NT2/D1 (cell line): Measurements from ENCODE around the gene HS3ST6.

ENCODE experiments used
- DNase-seq: peaks from one replicate; pipeline ENCODE4 v3.0.0-alpha.2; 2011; ENCODE audit warnings: low read depth, low spot score
- H3K27me3 ChIP-seq: 2 replicates; pipeline ENCODE4 v1.6.0; 2011; ENCODE audit warnings: mild to moderate bottlenecking; ENCODE audit not compliant: insufficient read length, insufficient read depth
- H3K36me3 ChIP-seq: 2 replicates; pipeline ENCODE4 v1.6.1; 2011; ENCODE audit warnings: mild to moderate bottlenecking, low read length, mixed read lengths; ENCODE audit not compliant: insufficient read depth, insufficient read length
- H3K4me1 ChIP-seq: 2 replicates; pipeline ENCODE4 v1.5.1; 2011; ENCODE audit not compliant: insufficient read depth, insufficient read length
- H3K4me3 ChIP-seq: 2 replicates; pipeline ENCODE4 v1.5.1; 2011; ENCODE audit warnings: low read depth; ENCODE audit not compliant: insufficient read length
- H3K9ac ChIP-seq: 2 replicates; pipeline ENCODE4 v1.6.0; 2011; ENCODE audit warnings: low read depth; ENCODE audit not compliant: insufficient read length
- H3K9me3 ChIP-seq: 2 replicates; pipeline ENCODE4 v1.5.1; 2011; ENCODE audit warnings: mild to moderate bottlenecking, low read length; ENCODE audit not compliant: insufficient read depth
- SUZ12 ChIP-seq: IDR thresholded peaks from 2 replicates; pipeline ENCODE4 v1.6.1; 2011; ENCODE audit not compliant: insufficient read length, insufficient read depth; ENCODE audit errors: extremely low read depth
- YY1 ChIP-seq: IDR thresholded peaks from 2 replicates; pipeline ENCODE4 v1.6.1; 2011; ENCODE audit not compliant: insufficient read length, insufficient read depth
- ZNF274 ChIP-seq: IDR thresholded peaks from 2 replicates; pipeline ENCODE4 v1.6.1; 2011; ENCODE audit warnings: mild to moderate bottlenecking, low read depth, low read length

HS3ST6 gene

GRCh38 chr16:1919327-1919998 lies 1.2 kb upstream of the HS3ST6 start:
- Histone ChIP-seq H3K4me1 (peaks cover 50% of the 10 kb centered on the region), H3K36me3 (no peaks in the 10 kb centered on the region), H3K9me3 (no peaks in the 10 kb centered on the region), H3K27me3 (peaks cover 63% of the 10 kb centered on the region), H3K4me3 (no peak overlapping the region), H3K9ac (no peak overlapping the region)
- DNase-seq, result no peak
- TF ChIP-seq SUZ12 (no peak), YY1 (no peak), ZNF274 (no peak)

GRCh38 chr16:1917665-1918350 lies 407 bp downstream of the HS3ST6 start:
- Histone ChIP-seq H3K9ac (peak overlapping the region; percentile 74), H3K9me3 (no peaks in the 10 kb centered on the region), H3K27me3 (peaks cover 56% of the 10 kb centered on the region), H3K36me3 (no peaks in the 10 kb centered on the region), H3K4me1 (peaks cover 44% of the 10 kb centered on the region), H3K4me3 (peak overlapping the region; percentile 47)
- TF ChIP-seq ZNF274, result no peak
- TF ChIP-seq SUZ12, result peak; percentile 80
- DNase-seq, result no peak

- Histone ChIP-seq H3K9me3 (no peaks in the 10 kb centered on the region), H3K27me3 (peaks cover 51% of the 10 kb centered on the region), H3K9ac (peak overlapping the region; percentile 74), H3K4me1 (peaks cover 44% of the 10 kb centered on the region), H3K4me3 (no peak overlapping the region), H3K36me3 (no peaks in the 10 kb centered on the region)
- TF ChIP-seq ZNF274 (no peak), SUZ12 (no peak), YY1 (no peak)
- DNase-seq, result no peak
These were observed 1.1 kb downstream of the HS3ST6 start for GRCh38 chr16:1917056-1917664.

- peaks cover 49% of the 10 kb centered on the region for H3K27me3 ChIP-seq
- TF ChIP-seq ZNF274, result no peak
- TF ChIP-seq SUZ12, result no peak
- TF ChIP-seq YY1, result no peak
- H3K36me3 ChIP-seq, result no peaks in the 10 kb centered on the region
- no peak for DNase-seq
- no peak overlapping the region for H3K4me3 ChIP-seq
- H3K4me1 ChIP-seq, result peaks cover 46% of the 10 kb centered on the region
- no peaks in the 10 kb centered on the region for H3K9me3 ChIP-seq
- H3K9ac ChIP-seq, result no peak overlapping the region
These were observed 1.6 kb downstream of the HS3ST6 start for GRCh38 chr16:1916640-1916990.

- H3K4me1 ChIP-seq, result peaks cover 46% of the 10 kb centered on the region
- H3K36me3 ChIP-seq, result no peaks in the 10 kb centered on the region
- DNase-seq, result no peak
- H3K27me3 ChIP-seq, result peaks cover 42% of the 10 kb centered on the region
- no peak overlapping the region for H3K4me3 ChIP-seq
- TF ChIP-seq ZNF274 (no peak), YY1 (no peak), SUZ12 (no peak)
- H3K9me3 ChIP-seq, result no peaks in the 10 kb centered on the region
- H3K9ac ChIP-seq, result no peak overlapping the region
These were observed 2.2 kb downstream of the HS3ST6 start for GRCh38 chr16:1915732-1916639.

GRCh38 chr16:1914988-1915387 lies 3.2 kb downstream of the HS3ST6 start:
- no peak overlapping the region for H3K4me3 ChIP-seq
- H3K4me1 ChIP-seq, result peaks cover 45% of the 10 kb centered on the region
- H3K9ac ChIP-seq, result peak overlapping the region; percentile 24
- no peak for TF ChIP-seq SUZ12
- TF ChIP-seq YY1, result no peak
- no peak for TF ChIP-seq ZNF274
- H3K36me3 ChIP-seq, result no peaks in the 10 kb centered on the region
- peaks cover 32% of the 10 kb centered on the region for H3K27me3 ChIP-seq
- no peaks in the 10 kb centered on the region for H3K9me3 ChIP-seq
- DNase-seq, result no peak
